ENCODE data around the gene DRD4. TPM values are rescaled to one million over a fixed set of nuclear protein-coding genes. Genes with fewer than 3 reads are reported as not detected.

Gene DRD4
- total and polyA plus RNA-seq, 9 of the 15 experiments (the other 6 are each of a cell fraction or from before 2014, with no cell fraction given) = 0.04 to 0.95 (median 0.21) TPM; not detected in 5

- TF ChIP-seq E2F4 (CRISPR knock-in tag; IDR thresholded peaks at IDR 0.05; ENCODE audit: low read depth) (no peak), ZNF77 (CRISPR knock-in tag; IDR thresholded peaks at IDR 0.05) (no peak), SMC3 (conservative IDR thresholded peaks at IDR 0.05; ENCODE audit: insufficient read depth, low read depth, low read length) (no peak), CEBPZ (IDR thresholded peaks at IDR 0.05; ENCODE audit: borderline replicate concordance, low read depth, low read length) (no peak), PYGO2 (tag; IDR thresholded peaks at IDR 0.05) (no peak), ZNF57 (CRISPR knock-in tag; IDR thresholded peaks at IDR 0.05) (no peak), FOSL1 (tag; conservative IDR thresholded peaks at IDR 0.05) (no peak), SREBF1 (IDR thresholded peaks at IDR 0.05; ENCODE audit: borderline replicate concordance, low read depth, low read length) (no peak)
Observed at GRCh38 chr11:680970-681369, 43.9 kb downstream of the DRD4 start (continued).
